H1 (cell line): ENCODE results near the gene DYNLL1. TPM values are rescaled to one million over a fixed set of nuclear protein-coding genes. Genes with fewer than 3 reads are reported as not detected.
"Not testable (repeated sequence)": the region's sequence is repeated elsewhere in the genome, so short reads cannot be mapped to it uniquely, and the experiment has no call there.

ENCODE experiments used
- CTCF ChIA-PET: fragments of 300-600 bp; sonication (Branson Sonifier 250); formaldehyde crosslinking; loops from one replicate; lab custom pipeline; 2021; ENCODE audit not compliant: partially characterized antibody; lab: Charles Lee
- POLR2A ChIA-PET: fragments of 300-600 bp; sonication (Branson Sonifier 250); formaldehyde crosslinking; loops from one replicate; lab custom pipeline; 2021; ENCODE audit warnings: inconsistent platforms; ENCODE audit not compliant: partially characterized antibody; lab: Charles Lee
- DNase-seq, 2 experiments: peaks; one replicate each; pipeline versions ENCODE4 v3.0.0 to v3.0.0-alpha.2; 2010 to 2022; ENCODE audit warnings: low spot score in 2 of 2, low read depth in 1 of 2, mixed read lengths in 1 of 2
- FAIRE-seq: peaks from 2 replicates; lab custom pipeline; 2011; peaks lifted over from hg19 to GRCh38; lab: Jason Lieb, UNC
- H2AFZ ChIP-seq: 2 replicates; pipeline ENCODE4 v1.8.1; 2012; ENCODE audit warnings: low read length, inconsistent platforms
- H2AK5ac ChIP-seq: 2 replicates; pipeline ENCODE4 v1.6.1; 2013; ENCODE audit warnings: low read depth, low read length
- H2BK120ac ChIP-seq: replicated peaks from 2 replicates; pipeline ENCODE3; 2013; ENCODE audit warnings: low read depth, low read length, inconsistent platforms
- H2BK12ac ChIP-seq: 2 replicates; pipeline ENCODE4 v1.6.1; 2013; ENCODE audit warnings: low read depth, low read length
- H2BK15ac ChIP-seq: 2 replicates; pipeline ENCODE4 v1.6.1; 2013; ENCODE audit warnings: low read length
- H2BK20ac ChIP-seq: 2 replicates; pipeline ENCODE4 v1.6.1; 2013; ENCODE audit warnings: low read length
- H2BK5ac ChIP-seq: 2 replicates; pipeline ENCODE4 v1.6.1; 2013; ENCODE audit warnings: low read depth, low read length
- H3K14ac ChIP-seq: 2 replicates; pipeline ENCODE4 v1.6.1; 2013; ENCODE audit warnings: inconsistent platforms; ENCODE audit not compliant: insufficient read length
- H3K18ac ChIP-seq: 2 replicates; pipeline ENCODE4 v1.6.1; 2013; ENCODE audit warnings: low read length; ENCODE audit errors: extremely low read depth
- H3K23ac ChIP-seq: 2 replicates; pipeline ENCODE4 v1.6.1; 2013; ENCODE audit warnings: inconsistent platforms; ENCODE audit not compliant: insufficient read length
- H3K23me2 ChIP-seq: 2 replicates; pipeline ENCODE4 v1.6.1; 2013; ENCODE audit warnings: low read depth, low read length
- H3K27ac ChIP-seq: 2 replicates; pipeline ENCODE4 v1.6.1; 2011; ENCODE audit warnings: low read depth, low read length, inconsistent platforms
- H3K27me3 ChIP-seq, 4 experiments: replicated peaks in 1 of 4; 1 replicate in 1 of 4; 2 replicates in 3 of 4; pipeline versions ENCODE4 v1.6.1 to v1.8.1; 2011 to 2013; ENCODE audit warnings: low read length in 3 of 4, mild to moderate bottlenecking in 3 of 4, inconsistent platforms in 2 of 4, mixed read lengths in 2 of 4, moderate library complexity in 1 of 4; ENCODE audit not compliant: control insufficient read depth in 3 of 4, insufficient read depth in 3 of 4; ENCODE audit errors: extremely low read depth in 1 of 4
- H3K36me3 ChIP-seq, 4 experiments: 2 replicates each; pipeline versions ENCODE4 v1.6.1 to v1.8.1; 2011 to 2013; ENCODE audit warnings: mild to moderate bottlenecking in 4 of 4, low read length in 3 of 4, moderate library complexity in 2 of 4, control low read depth in 1 of 4, inconsistent platforms in 1 of 4; ENCODE audit not compliant: insufficient read depth in 4 of 4, control insufficient read depth in 2 of 4
- H3K4ac ChIP-seq: replicated peaks from 2 replicates; pipeline ENCODE3; 2013; ENCODE audit warnings: low read length, low read depth, mixed read lengths, inconsistent platforms; ENCODE audit not compliant: insufficient read length
- H3K4me1 ChIP-seq, 4 experiments: replicated peaks in 1 of 4; 1 replicate in 1 of 4; 2 replicates in 3 of 4; pipeline versions ENCODE4 v1.6.1 to v1.8.1; 2011 to 2013; ENCODE audit warnings: low read length in 3 of 4, inconsistent platforms in 2 of 4, mixed read lengths in 1 of 4; ENCODE audit not compliant: insufficient read depth in 4 of 4, control insufficient read depth in 3 of 4
- H3K4me2 ChIP-seq, 2 experiments: 2 replicates each; pipeline versions ENCODE4 v1.6.1 to v1.8.1; 2011 to 2013; ENCODE audit warnings: low read depth in 2 of 2, low read length in 2 of 2, control low read depth in 1 of 2, inconsistent platforms in 1 of 2, mild to moderate bottlenecking in 1 of 2; ENCODE audit not compliant: insufficient read depth in 1 of 2
- H3K4me3 ChIP-seq, 4 experiments: fragments of 200-600, 300-600 bp in 1 of 4; sonication (generic), shearing (Covaris generic), sonication (Bioruptor Twin) in 1 of 4; 2 replicates each; pipeline versions ENCODE4 v1.5.1 to v1.8.1; 2011 to 2016; ENCODE audit warnings: low read length in 4 of 4, low read depth in 3 of 4, control low read depth in 2 of 4, inconsistent platforms in 2 of 4, mild to moderate bottlenecking in 2 of 4, mixed read lengths in 1 of 4, moderate library complexity in 1 of 4; ENCODE audit not compliant: insufficient read depth in 2 of 4; ENCODE audit errors: extremely low read depth in 1 of 4
- H3K56ac ChIP-seq: replicated peaks from 2 replicates; pipeline ENCODE3; 2013; ENCODE audit warnings: low read depth, mild to moderate bottlenecking, mixed read lengths, low read length, inconsistent platforms; ENCODE audit not compliant: insufficient read length
- H3K79me1 ChIP-seq: 2 replicates; pipeline ENCODE4 v1.6.1; 2013; ENCODE audit warnings: low read depth, low read length, control low read depth
- H3K79me2 ChIP-seq, 2 experiments: 2 replicates each; pipeline versions ENCODE4 v1.6.1 to v1.8.1; 2012 to 2013; ENCODE audit warnings: low read length in 2 of 2, mild to moderate bottlenecking in 2 of 2, inconsistent platforms in 1 of 2; ENCODE audit not compliant: insufficient read depth in 2 of 2, control insufficient read depth in 1 of 2
- H3K9ac ChIP-seq, 4 experiments: replicated peaks in 1 of 4; 1 replicate in 1 of 4; 2 replicates in 3 of 4; pipeline versions ENCODE4 v1.6.1 to v1.8.1; 2011 to 2013; ENCODE audit warnings: low read depth in 3 of 4, low read length in 3 of 4, control low read depth in 2 of 4, mild to moderate bottlenecking in 2 of 4, moderate library complexity in 2 of 4, inconsistent platforms in 1 of 4; ENCODE audit errors: extremely low read depth in 1 of 4
- H3K9me3 ChIP-seq, 2 experiments: 2 replicates each; pipeline versions ENCODE4 v1.6.1 to v1.8.1; 2012 to 2013; ENCODE audit warnings: mild to moderate bottlenecking in 2 of 2, moderate library complexity in 2 of 2, control low read depth in 1 of 2, inconsistent platforms in 1 of 2, low read depth in 1 of 2, low read length in 1 of 2, mixed read lengths in 1 of 2; ENCODE audit not compliant: insufficient read depth in 2 of 2
- H4K20me1 ChIP-seq, 2 experiments: replicated peaks in 1 of 2; 2 replicates each; pipeline versions ENCODE3 to v1.8.1; 2011 to 2013; ENCODE audit warnings: inconsistent platforms in 2 of 2, low read length in 2 of 2, mild to moderate bottlenecking in 1 of 2; ENCODE audit not compliant: insufficient read depth in 2 of 2, control insufficient read depth in 1 of 2
- H4K5ac ChIP-seq: 2 replicates; pipeline ENCODE4 v1.6.1; 2013; ENCODE audit warnings: low read length, low read depth, mixed read lengths, inconsistent platforms; ENCODE audit not compliant: insufficient read length
- H4K8ac ChIP-seq: 2 replicates; pipeline ENCODE4 v1.8.0; 2013; ENCODE audit warnings: mild to moderate bottlenecking, moderate library complexity, low read length, inconsistent platforms; ENCODE audit not compliant: insufficient read depth; ENCODE audit errors: extremely low read depth
- H4K91ac ChIP-seq: replicated peaks from 2 replicates; pipeline ENCODE3; 2013; ENCODE audit warnings: low read length, mixed read lengths, inconsistent platforms; ENCODE audit not compliant: insufficient read length
- EZH2 ChIP-seq: fragments of 200-600 bp; sonication (generic); IDR thresholded peaks from 2 replicates; pipeline ENCODE4 v1.7.1; 2012; ENCODE audit warnings: low read depth, mild to moderate bottlenecking, moderate library complexity, low read length, inconsistent platforms; ENCODE audit not compliant: severe bottlenecking
- JUND ChIP-seq: IDR thresholded peaks from 2 replicates; pipeline ENCODE4 v1.6.1; 2011; ENCODE audit warnings: mild to moderate bottlenecking, improper control_type of control experiment, low read length
- WGBS, 2 experiments: shearing (Covaris generic) in 1 of 2; methylation state at CpG; one replicate each; pipeline versions ENCODE4 v1.1.6 to v1.1.7; 2013 to 2015; ENCODE audit warnings: low lambda C conversion rate in 2 of 2, mixed read lengths in 2 of 2, inconsistent platforms in 1 of 2, low coverage in 1 of 2, missing lambda C conversion rate in 1 of 2; ENCODE audit not compliant: insufficient replicate concordance in 2 of 2, insufficient coverage in 1 of 2, insufficient read length in 1 of 2; ENCODE audit errors: extremely low coverage in 1 of 2, missing lambda C conversion rate in 1 of 2; 5-methylcytosine and 5-hydroxymethylcytosine counted together
- polyA plus RNA-seq, 7 experiments: library from polyadenylated mRNA; depleted of rRNA in 3 of 7; stranded (reverse) in 5 of 7; unstranded in 2 of 7; fragments of >200 nt in 5 of 7; fragments of 200-250 nt in 2 of 7; gene quantifications; 1 replicate in 5 of 7; 2 replicates in 1 of 7; 4 replicates in 1 of 7; pipeline versions ENCODE4 v1.2.1 to v1.2.3, GENCODE V29; 2011 to 2013; ENCODE audit warnings: missing spikeins in 2 of 7, mixed read lengths in 2 of 7
- total RNA-seq: library from RNA; stranded (reverse); fragmentation: NEBNext Ultra II Directional; extraction: Animal tissue kit (Norgen Biotek cat#: 25700); gene quantifications from 2 replicates; pipeline ENCODE4 v1.2.1, GENCODE V29; 2021

The DYNLL1 gene
- total and polyA plus RNA-seq, 2 of the 8 experiments (the other 6 are each of a cell fraction or from before 2014, with no cell fraction given): 423 to 488 TPM

DNA sequence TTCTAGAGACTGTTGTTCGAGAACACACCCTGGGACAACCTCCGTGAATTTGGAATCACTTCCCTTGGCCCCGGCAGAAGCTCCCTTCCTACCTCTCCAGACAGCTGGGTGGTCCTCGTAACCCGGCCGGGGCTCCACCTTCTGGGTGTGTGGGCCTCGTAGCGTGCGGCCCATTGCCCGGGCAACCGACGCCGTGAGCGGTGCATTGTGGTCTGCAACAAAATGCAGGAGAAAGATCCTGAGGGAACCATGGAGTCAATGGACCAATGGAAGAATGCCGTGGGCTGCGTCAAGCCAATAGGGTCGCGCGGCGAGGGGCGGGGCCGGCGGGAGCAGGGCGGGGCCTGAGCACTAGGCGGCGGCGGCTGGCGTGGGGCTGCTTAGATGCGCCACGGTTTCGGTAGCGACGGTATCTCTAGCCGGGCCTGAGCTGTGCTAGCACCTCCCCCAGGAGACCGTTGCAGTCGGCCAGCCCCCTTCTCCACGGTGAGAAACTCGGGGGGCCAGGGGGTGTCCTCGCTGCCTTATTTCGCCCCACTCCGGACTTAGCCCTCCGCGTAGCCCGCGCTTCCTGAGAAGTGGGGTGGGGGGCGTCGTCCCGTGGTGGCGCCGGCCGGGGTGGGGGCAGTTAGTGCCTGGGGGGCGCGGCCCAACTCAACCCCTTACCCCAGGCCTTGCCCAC, at the start of gene DYNLL1 (continued):
- TF ChIP-seq JUND (no peak), EZH2 (no peak)
- TF ChIP-seq, all 59 proteins: peak for 18

- H4K20me1 ChIP-seq, DNase-seq, H3K9me3 ChIP-seq, FAIRE-seq, H2BK120ac ChIP-seq, H3K23me2 ChIP-seq, H3K4me1 ChIP-seq, H3K23ac ChIP-seq, H2BK15ac ChIP-seq, H3K79me1 ChIP-seq, H2BK20ac ChIP-seq, H3K27me3 ChIP-seq, H2AK5ac ChIP-seq, H3K14ac ChIP-seq: not testable (repeated sequence)
- Histone ChIP-seq H2BK12ac (0 out of 2 replicates have a peak overlapping the region, but pooled peaks have one; percentile 60), H3K4me2 (peak overlapping the region; percentile 76 to 79), H4K5ac (peak overlapping the region; percentile 81), H4K91ac (peak overlapping the region; percentile 95), H2AFZ (0 out of 2 replicates have a peak overlapping the region, but pooled peaks have one; percentile 6), H3K18ac (peak overlapping the region; percentile 88; the same call in 1 of the 2 replicates), H3K4me3 (peak overlapping the region; percentile 84 to 98 (median 98)), H3K9ac (peak overlapping the region; percentile 90 to 96 (median 94)), H3K4ac (peak overlapping the region; percentile 97), H3K36me3 (peaks cover 7 to 39% (median 17%) of the 10 kb centered on the region in 4 experiments), H2BK5ac (peak overlapping the region; percentile 96), H3K79me2 (peaks cover 17 to 57% of the 10 kb centered on the region in 2 experiments), H4K8ac (peak overlapping the region; percentile 99), H3K27ac (peak overlapping the region; percentile 94), H3K56ac (peak overlapping the region; percentile 79)
- POLR2A ChIA-PET: interaction anchor here (0.6 to 19.6 kb wide), 18 partner anchors 9 to 155 kb away, joined by 3 to 365 read pairs (median 4); partner anchors contain the start of genes COQ5, COX6A1, DYNLL1 and POP5
- CTCF ChIA-PET: interaction anchor here (1.1 to 2.7 kb wide), 7 partner anchors 10 to 219 kb away, joined by 3 to 20 read pairs (median 6); partner anchors contain the start of gene SRSF9
- 13% methylated on average over 15 of the region's 17 CpGs; no CpG with 5 or more reads in 1 of the 2 experiments for WGBS, 2 experiments
Measured at GRCh38 chr12:120446844-120447178, 49.1 kb upstream of the DYNLL1 start.
